Stomach (tissue), 9 donors: ENCODE results near the gene PDGFRB. TPM values are rescaled to one million over a fixed set of nuclear protein-coding genes. Genes with fewer than 3 reads are reported as not detected.

ENCODE experiments used
- DNase-seq, 2 donors: peaks; one replicate each; pipeline versions ENCODE4 v3.0.0 to v3.0.0-alpha.2; 2013 to 2019
- H3K27ac ChIP-seq, 5 donors: fragments of 200-600 bp in 4 of 5; sonication (generic) in 4 of 5; one replicate each; pipeline ENCODE4 v1.5.1; 2013 to 2019; ENCODE audit warnings: mild to moderate bottlenecking in 1 of 5, moderate library complexity in 1 of 5
- H3K27me3 ChIP-seq, 3 donors: fragments of 200-600 bp; sonication (generic); one replicate each; pipeline ENCODE4 v1.5.1; 2017 to 2019; ENCODE audit warnings: mixed run types in 1 of 3
- H3K36me3 ChIP-seq, 4 donors: fragments of 200-600 bp; sonication (generic); 1 replicate in 3 of 4; 2 replicates in 1 of 4; pipeline ENCODE4 v1.5.1; 2016 to 2019
- H3K4me1 ChIP-seq, 4 donors: fragments of 200-600 bp; sonication (generic); one replicate each; pipeline ENCODE4 v1.5.1; 2016 to 2019
- H3K4me3 ChIP-seq, 4 donors: fragments of 200-600 bp; sonication (generic) in 3 of 4; one replicate each; pipeline ENCODE4 v1.5.1; 2016 to 2019; ENCODE audit warnings: mild to moderate bottlenecking in 1 of 4
- H3K9me3 ChIP-seq, 4 donors: fragments of 200-600 bp; sonication (generic); one replicate each; pipeline ENCODE4 v1.5.1; 2016 to 2019
- CTCF ChIP-seq, 7 experiments: fragments of 450-650 bp in 4 of 7; fragments of 200-600 bp in 3 of 7; sonication (generic) in 3 of 7; IDR thresholded peaks; one replicate each; pipeline ENCODE4 v1.5.1; 2016 to 2019; ENCODE audit warnings: antibody characterized with exemption in 7 of 7, control low read depth in 2 of 7, mild to moderate bottlenecking in 1 of 7
- EP300 ChIP-seq: sonication (generic); formaldehyde crosslinking; IDR thresholded peaks from one replicate; pipeline ENCODE4 v1.6.1; 2017; ENCODE audit warnings: antibody characterized with exemption
- POLR2A ChIP-seq, 4 donors: fragments of 450-650 bp; IDR thresholded peaks; one replicate each; pipeline ENCODE4 v1.6.1; 2016; ENCODE audit warnings: antibody characterized with exemption in 4 of 4, control low read depth in 2 of 4, mild to moderate bottlenecking in 1 of 4, moderate library complexity in 1 of 4
- POLR2AphosphoS5 ChIP-seq, 3 donors: sonication (generic); formaldehyde crosslinking; IDR thresholded peaks; one replicate each; pipeline ENCODE4 v1.6.1; 2016; ENCODE audit warnings: antibody characterized with exemption in 3 of 3
- WGBS, 5 donors: extraction: QIAGEN DNeasy Blood & Tissue Kit in 3 of 5; methylation state at CpG; one replicate each; pipeline versions ENCODE4 v1.1.5 to v1.1.7; 2013 to 2018; 5-methylcytosine and 5-hydroxymethylcytosine counted together
- intact Hi-C: fragments of 100-400 bp; cut with DNase I; formaldehyde crosslinking; loops from one replicate; pipeline ENCODE4 v1.15.1; 2023; ENCODE audit warnings: low total_unique reads
- polyA plus RNA-seq, 3 donors: library from polyadenylated mRNA; stranded (reverse); fragments of 200-250 nt; gene quantifications; one replicate each; pipeline ENCODE4 v1.2.3, GENCODE V29; 2013
- small RNA-seq, 4 donors: library from RNA; depleted of rRNA; stranded (forward); fragments of <200 nt; gene quantifications; one replicate each; pipeline ENCODE3, GENCODE V24; 2016
- total RNA-seq, 5 donors: library from RNA; depleted of rRNA; stranded (reverse); fragments of >200 nt; gene quantifications; one replicate each; pipeline versions ENCODE4 v1.1.0 to v1.2.3, GENCODE V29; 2014 to 2016
- donor health status: healthy with polysubstance abuse.
- donor health status: Bipolar disorder and iron deficiency.
- donor health status: healthy.

The PDGFRB gene
- total and polyA plus RNA-seq, 8 donors = 4.7 to 71.2 (median 34.6) TPM

GRCh38 chr5:150065886-150066285, 89.8 kb downstream of the PDGFRB start:
- WGBS, 5 donors = 62 to 83% (median 73%) methylated on average over 10 of the region's 10 CpGs
- no peak overlapping the region for H3K4me3 ChIP-seq
- intact Hi-C loops = no loop called here

GRCh38 chr5:150065346-150065745, 90.3 kb downstream of the PDGFRB start:
- 71 to 86% (median 76%) methylated on average over 5 to 6 of the region's 6 CpGs for WGBS, 5 donors
- H3K27me3 ChIP-seq = no peaks in the 10 kb centered on the region
- peaks cover 0 to 25% (median 0%) of the 10 kb centered on the region in 4 donors for H3K4me1 ChIP-seq
- no peak for DNase-seq
- no peak overlapping the region for H3K4me3 ChIP-seq
- intact Hi-C loops = no loop called here
- H3K27ac ChIP-seq = peak overlapping the region in 1 of 5 donors; percentile 53
- no peaks in the 10 kb centered on the region for H3K9me3 ChIP-seq
- peaks cover 0 to 16% (median 4%) of the 10 kb centered on the region in 4 donors for H3K36me3 ChIP-seq
- no peak for TF ChIP-seq POLR2A (IDR thresholded peaks at IDR 0.05)
- no peak for TF ChIP-seq POLR2AphosphoS5 (IDR thresholded peaks at IDR 0.05)
- TF ChIP-seq CTCF (IDR thresholded peaks at IDR 0.05) = no peak
- TF ChIP-seq EP300 = no peak

More at GRCh38 chr5:150065886-150066285, 89.8 kb downstream of the PDGFRB start:
- no peak for TF ChIP-seq EP300
- no peak for TF ChIP-seq POLR2AphosphoS5 (IDR thresholded peaks at IDR 0.05)
- no peak for TF ChIP-seq POLR2A (IDR thresholded peaks at IDR 0.05)
- no peak for TF ChIP-seq CTCF (IDR thresholded peaks at IDR 0.05)
- peaks cover 0 to 25% (median 0%) of the 10 kb centered on the region in 4 donors for H3K4me1 ChIP-seq
- H3K27ac ChIP-seq = peak overlapping the region in 1 of 5 donors; percentile 53
- no peaks in the 10 kb centered on the region for H3K27me3 ChIP-seq
- H3K9me3 ChIP-seq = no peaks in the 10 kb centered on the region
- peak in 1 of 2 donors; percentile 26 for DNase-seq
- H3K36me3 ChIP-seq = peaks cover 0 to 16% (median 4%) of the 10 kb centered on the region in 4 donors

DNA sequence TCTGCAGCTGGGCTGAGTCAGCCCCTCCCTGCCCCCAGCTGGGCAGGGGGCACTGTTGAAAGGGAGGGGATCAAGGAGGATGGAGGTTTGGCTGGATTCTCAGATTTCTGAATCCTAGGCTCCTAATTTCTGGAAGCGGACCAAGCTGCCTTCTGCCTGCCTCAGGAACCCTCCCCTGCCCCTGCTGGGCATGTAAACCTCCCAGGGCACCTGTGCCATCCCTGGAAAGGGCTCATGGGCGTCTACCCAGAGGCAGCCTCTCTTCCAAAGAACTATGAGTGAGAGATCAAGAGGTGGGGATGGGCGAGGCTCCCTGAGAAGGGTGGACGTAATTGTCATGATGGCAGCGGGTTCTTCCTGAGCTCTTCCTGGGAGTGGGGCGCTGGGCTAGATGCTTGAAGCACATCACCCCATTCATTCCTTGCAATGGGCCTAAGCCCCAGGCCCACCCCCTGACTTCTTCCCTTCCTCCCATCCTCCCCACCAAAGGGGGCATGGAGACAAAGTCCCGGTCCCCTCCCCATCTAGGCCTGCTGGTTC, 90.9 kb downstream of the PDGFRB start:
- Histone ChIP-seq H3K4me3 (no peak overlapping the region), H3K27ac (peak overlapping the region in 1 of 5 donors; percentile 32), H3K9me3 (no peaks in the 10 kb centered on the region), H3K27me3 (no peaks in the 10 kb centered on the region), H3K36me3 (peaks cover 0 to 16% (median 4%) of the 10 kb centered on the region in 4 donors), H3K4me1 (peaks cover 0 to 25% (median 0%) of the 10 kb centered on the region in 4 donors)
- intact Hi-C loops = no loop called here
- no peak for TF ChIP-seq EP300
- TF ChIP-seq POLR2AphosphoS5 (IDR thresholded peaks at IDR 0.05) = no peak
- TF ChIP-seq CTCF (IDR thresholded peaks at IDR 0.05) = no peak
- TF ChIP-seq POLR2A (IDR thresholded peaks at IDR 0.05) = no peak
- DNase-seq = no peak
- WGBS, 5 donors = 81 to 85% (median 83%) methylated on average over 6 to 7 of the region's 7 CpGs

Small RNA genes within 50 kb of the gene (small RNA-seq; reads per million reads assigned to genes)
- gene RF00019 = 0 reads per million in 4 donors

Other genes with a start within 250 kb of the PDGFRB start
- under 1 TPM in 1 of 5 donors, not detected in 4; under 0.01 TPM for gene PDE6A, start 211.1 kb downstream of the PDGFRB start, total RNA-seq
- under 1 TPM in 1 of 3 donors, not detected in 2; 0.80 TPM for gene PDE6A, start 211.1 kb downstream of the PDGFRB start, polyA plus RNA-seq
- gene SLC26A2, start 195.1 kb downstream of the PDGFRB start, total RNA-seq = 100 to 1,000 TPM in 1 of 5 donors, 10 to 100 TPM in 1, 1 to 10 TPM in 3; 3.6 to 135 (median 8.4) TPM
- 1 to 10 TPM in 2 of 3 donors, under 1 TPM in 1; 0.81 to 7.4 (median 1.2) TPM for gene SLC26A2, start 195.1 kb downstream of the PDGFRB start, polyA plus RNA-seq
- gene TIGD6, start 155.2 kb downstream of the PDGFRB start, total RNA-seq = 1 to 10 TPM in 2 of 5 donors, under 1 TPM in 2, not detected in 1; under 0.01 to 3.3 (median 1.6) TPM
- 1 to 10 TPM; 1.8 to 2.9 (median 2.9) TPM for gene TIGD6, start 155.2 kb downstream of the PDGFRB start, polyA plus RNA-seq
- 10 to 100 TPM; 17.5 to 90.6 (median 52.0) TPM for gene HMGXB3, start 155.1 kb downstream of the PDGFRB start, total RNA-seq
- 10 to 100 TPM in 1 of 3 donors, 1 to 10 TPM in 2; 7.9 to 15.3 (median 10.0) TPM for gene HMGXB3, start 155.1 kb downstream of the PDGFRB start, polyA plus RNA-seq
- 100 to 1,000 TPM in 1 of 5 donors, 10 to 100 TPM in 4; 17.8 to 235 (median 34.9) TPM for gene CSF1R, start 69.3 kb downstream of the PDGFRB start, total RNA-seq
- 10 to 100 TPM in 1 of 3 donors, 1 to 10 TPM in 2; 3.0 to 10.2 (median 8.5) TPM for gene CSF1R, start 69.3 kb downstream of the PDGFRB start, polyA plus RNA-seq
- gene CDX1, start 10.9 kb upstream of the PDGFRB start, total RNA-seq = 100 to 1,000 TPM in 1 of 5 donors, 1 to 10 TPM in 1, not detected in 3; 2.0 to 472 TPM
- gene CDX1, start 10.9 kb upstream of the PDGFRB start, polyA plus RNA-seq = under 1 TPM in 1 of 3 donors, not detected in 2; 0.31 TPM
- 10 to 100 TPM in 1 of 5 donors, not detected in 4; 29.3 TPM for gene SLC6A7, start 34.2 kb upstream of the PDGFRB start, total RNA-seq
- gene SLC6A7, start 34.2 kb upstream of the PDGFRB start, polyA plus RNA-seq = not detected
- gene CAMK2A, start 133.9 kb upstream of the PDGFRB start, total RNA-seq = 10 to 100 TPM in 1 of 5 donors, 1 to 10 TPM in 2, not detected in 2; 1.1 to 18.3 (median 6.4) TPM
- under 1 TPM; 0.06 to 0.15 (median 0.13) TPM for gene CAMK2A, start 133.9 kb upstream of the PDGFRB start, polyA plus RNA-seq
- 1 to 10 TPM in 3 of 5 donors, not detected in 2; 1.7 to 7.0 (median 2.3) TPM for gene ARSI, start 147.1 kb upstream of the PDGFRB start, total RNA-seq
- under 1 TPM in 2 of 3 donors, not detected in 1; 0.35 to 0.81 TPM for gene ARSI, start 147.1 kb upstream of the PDGFRB start, polyA plus RNA-seq
- 10 to 100 TPM; 13.6 to 47.8 (median 36.2) TPM for gene TCOF1, start 201.9 kb upstream of the PDGFRB start, total RNA-seq
- 10 to 100 TPM; 11.7 to 74.1 (median 14.0) TPM for gene TCOF1, start 201.9 kb upstream of the PDGFRB start, polyA plus RNA-seq